Activated T-helper 2 cell treated with anti-CD3 and anti-CD28 coated beads, Interferon-gamma antibody, Interleukin-2, Interleukin-4, amounts not matched to agents 10 μg/mL and 5 μg/mL and 100 μg/mL, durations not matched to agents 14 hours and 24 hours and 36 hours (primary cell): Measurements from ENCODE around the gene IGLL5. TPM values are rescaled to one million over a fixed set of nuclear protein-coding genes. Genes with fewer than 3 reads are reported as not detected.

Experiments used
- DNase-seq: peaks from one replicate; pipeline ENCODE4 v3.0.0; 2021; ENCODE audit warnings: low spot score
- H3K27ac Mint-ChIP-seq: one replicate; pipeline ENCODE4 v1.8.0; 2021; ENCODE audit warnings: mixed read lengths
- H3K27me3 Mint-ChIP-seq: one replicate; pipeline ENCODE4 v1.8.0; 2021; ENCODE audit warnings: low read depth, mixed read lengths
- H3K36me3 Mint-ChIP-seq: one replicate; pipeline ENCODE4 v1.8.0; 2021; ENCODE audit warnings: low read depth, mixed read lengths
- H3K4me1 Mint-ChIP-seq: one replicate; pipeline ENCODE4 v1.8.0; 2021; ENCODE audit warnings: low read depth, mixed read lengths
- H3K4me3 Mint-ChIP-seq: one replicate; pipeline ENCODE4 v1.8.0; 2021; ENCODE audit warnings: low read depth, mild to moderate bottlenecking, moderate library complexity, mixed read lengths
- H3K9me3 Mint-ChIP-seq: one replicate; pipeline ENCODE4 v1.8.0; 2021; ENCODE audit warnings: mixed read lengths
- intact Hi-C: fragments of 100-400 bp; cut with micrococcal nuclease; formaldehyde crosslinking; loops from one replicate; pipeline ENCODE4 v1.15.1; 2023
- total RNA-seq: library from RNA; stranded (reverse); gene quantifications from 2 replicates; pipeline ENCODE4 v1.2.3, GENCODE V29; 2022

The IGLL5 gene
- total RNA-seq, 1 donor from 2014 or later = not detected

GRCh38 chr22:22854466-22854865 is 33.1 kb upstream of the IGLL5 start:
- intact Hi-C loops = no loop called here

GRCh38 chr22:22855085-22855484 is 32.5 kb upstream of the IGLL5 start:
- Mint-ChIP-seq H3K27ac (no peak overlapping the region), H3K4me1 (no peaks in the 10 kb centered on the region), H3K9me3 (no peaks in the 10 kb centered on the region), H3K36me3 (no peaks in the 10 kb centered on the region), H3K4me3 (no peak overlapping the region), H3K27me3 (peaks cover 38% of the 10 kb centered on the region)
- intact Hi-C loops = no loop called here
- no peak for DNase-seq

More at GRCh38 chr22:22854466-22854865, 33.1 kb upstream of the IGLL5 start:
- H3K27ac Mint-ChIP-seq = no peak overlapping the region
- no peaks in the 10 kb centered on the region for H3K4me1 Mint-ChIP-seq
- no peak overlapping the region for H3K4me3 Mint-ChIP-seq
- H3K36me3 Mint-ChIP-seq = no peaks in the 10 kb centered on the region
- no peak for DNase-seq
- no peaks in the 10 kb centered on the region for H3K9me3 Mint-ChIP-seq
- H3K27me3 Mint-ChIP-seq = peaks cover 32% of the 10 kb centered on the region

DNA sequence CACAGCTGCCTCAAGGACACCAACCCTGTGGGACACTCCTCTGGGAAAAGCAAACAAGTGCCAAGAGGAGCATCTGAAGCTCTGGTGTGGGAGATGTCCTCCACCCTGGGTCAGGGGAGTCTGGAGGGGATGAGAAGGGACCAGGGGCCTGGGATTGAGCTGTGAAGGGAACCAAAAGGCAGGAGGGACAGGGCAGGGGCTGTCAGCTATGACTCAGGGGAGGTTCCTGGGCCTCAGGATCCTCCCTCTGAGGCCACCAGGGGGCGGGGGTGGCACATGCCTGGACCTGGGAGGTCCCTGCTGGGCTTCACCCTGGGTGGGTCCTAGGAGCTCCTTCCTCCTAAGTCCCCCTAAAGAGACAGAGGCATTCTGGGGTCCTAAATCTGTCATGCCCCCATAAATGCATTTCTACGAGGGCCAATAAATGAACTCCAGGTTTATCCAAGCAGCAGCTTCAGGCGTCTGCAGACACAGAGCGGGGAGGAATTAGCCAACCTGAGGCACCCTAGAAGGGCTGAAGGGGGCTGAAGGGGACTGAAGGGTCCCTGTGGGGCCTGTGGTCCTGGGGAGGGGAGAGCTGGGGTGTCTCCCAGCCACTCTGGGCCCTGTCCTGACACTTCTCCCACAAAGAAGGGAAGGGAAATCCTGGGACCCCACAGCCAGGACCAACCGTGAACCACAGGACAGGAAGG is 31.9 kb upstream of the IGLL5 start:
- Mint-ChIP-seq H3K36me3 (no peaks in the 10 kb centered on the region), H3K4me3 (no peak overlapping the region), H3K27ac (no peak overlapping the region), H3K4me1 (no peaks in the 10 kb centered on the region), H3K27me3 (peaks cover 44% of the 10 kb centered on the region), H3K9me3 (no peaks in the 10 kb centered on the region)
- no peak for DNase-seq
- intact Hi-C loops = no loop called here

DNA sequence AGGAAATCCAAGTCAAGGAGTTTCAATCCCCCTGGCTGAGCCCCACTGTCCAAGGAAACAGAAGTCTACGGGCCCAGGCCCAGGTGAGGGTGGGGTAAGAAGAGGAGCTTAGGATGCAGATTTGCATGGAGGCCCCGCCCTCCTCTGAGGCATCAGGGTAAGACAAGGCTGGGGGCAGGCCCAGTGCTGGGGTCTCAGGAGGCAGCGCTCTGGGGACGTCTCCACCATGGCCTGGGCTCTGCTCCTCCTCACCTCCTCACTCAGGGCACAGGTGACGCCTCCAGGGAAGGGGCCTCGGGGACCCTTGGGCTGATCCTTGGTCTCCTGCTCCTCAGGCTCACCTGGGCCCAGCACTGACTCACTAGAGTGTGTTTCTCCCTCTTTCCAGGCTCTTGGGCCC is 31.3 kb upstream of the IGLL5 start:
- H3K27me3 Mint-ChIP-seq = peaks cover 48% of the 10 kb centered on the region
- H3K27ac Mint-ChIP-seq = no peak overlapping the region
- no peak overlapping the region for H3K4me3 Mint-ChIP-seq
- no peak for DNase-seq
- intact Hi-C loops = no loop called here
- no peaks in the 10 kb centered on the region for H3K9me3 Mint-ChIP-seq
- no peaks in the 10 kb centered on the region for H3K36me3 Mint-ChIP-seq
- H3K4me1 Mint-ChIP-seq = no peaks in the 10 kb centered on the region

DNA sequence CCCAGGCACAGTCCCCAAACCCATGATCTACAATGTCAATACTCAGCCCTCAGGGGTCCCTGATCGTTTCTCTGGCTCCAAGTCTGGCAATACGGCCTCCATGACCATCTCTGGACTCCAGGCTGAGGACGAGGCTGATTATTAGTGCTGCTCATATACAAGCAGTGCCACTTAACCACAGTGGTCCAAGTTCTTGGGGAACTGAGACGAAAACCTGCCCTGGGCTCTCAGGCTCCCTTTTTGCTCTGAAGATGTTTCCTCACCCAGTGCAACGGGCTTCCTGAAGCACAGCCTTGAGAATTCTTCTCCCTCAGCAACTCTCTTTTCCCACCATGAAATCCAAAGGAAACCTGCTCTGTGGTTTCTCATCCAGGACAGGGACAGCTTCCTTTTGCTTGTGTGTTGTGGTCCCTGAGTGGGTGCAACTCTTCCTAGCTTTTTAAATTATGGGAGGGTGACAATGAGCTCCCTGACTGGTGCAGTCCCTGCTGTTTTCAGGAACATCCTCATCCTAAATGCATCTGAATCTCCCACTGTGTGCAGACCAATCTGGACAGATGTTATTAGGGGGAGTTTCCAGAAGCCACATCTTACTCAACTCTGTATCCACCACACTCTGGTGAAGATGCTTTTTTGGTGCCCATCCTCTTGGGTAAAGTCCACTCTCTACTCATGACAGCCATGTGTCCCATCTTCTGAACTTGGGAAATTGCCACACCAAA is 30.6 kb upstream of the IGLL5 start:
- no peak overlapping the region for H3K27ac Mint-ChIP-seq
- no peak overlapping the region for H3K4me3 Mint-ChIP-seq
- intact Hi-C loops = no loop called here
- no peaks in the 10 kb centered on the region for H3K4me1 Mint-ChIP-seq
- no peaks in the 10 kb centered on the region for H3K36me3 Mint-ChIP-seq
- H3K9me3 Mint-ChIP-seq = no peaks in the 10 kb centered on the region
- DNase-seq = no peak
- peaks cover 54% of the 10 kb centered on the region for H3K27me3 Mint-ChIP-seq

- intact Hi-C loops = no loop called here
- Mint-ChIP-seq H3K4me1 (no peaks in the 10 kb centered on the region), H3K9me3 (no peaks in the 10 kb centered on the region), H3K27me3 (peaks cover 50% of the 10 kb centered on the region), H3K36me3 (no peaks in the 10 kb centered on the region), H3K27ac (no peak overlapping the region), H3K4me3 (no peak overlapping the region)
- no peak for DNase-seq
Observed at GRCh38 chr22:22857607-22858558, 29.7 kb upstream of the IGLL5 start.

GRCh38 chr22:22858559-22858937 is 29.1 kb upstream of the IGLL5 start:
- H3K9me3 Mint-ChIP-seq = no peaks in the 10 kb centered on the region
- H3K27ac Mint-ChIP-seq = no peak overlapping the region
- intact Hi-C loops = no loop called here
- no peaks in the 10 kb centered on the region for H3K4me1 Mint-ChIP-seq
- no peak for DNase-seq
- no peaks in the 10 kb centered on the region for H3K36me3 Mint-ChIP-seq
- H3K4me3 Mint-ChIP-seq = no peak overlapping the region
- H3K27me3 Mint-ChIP-seq = peaks cover 43% of the 10 kb centered on the region

DNA sequence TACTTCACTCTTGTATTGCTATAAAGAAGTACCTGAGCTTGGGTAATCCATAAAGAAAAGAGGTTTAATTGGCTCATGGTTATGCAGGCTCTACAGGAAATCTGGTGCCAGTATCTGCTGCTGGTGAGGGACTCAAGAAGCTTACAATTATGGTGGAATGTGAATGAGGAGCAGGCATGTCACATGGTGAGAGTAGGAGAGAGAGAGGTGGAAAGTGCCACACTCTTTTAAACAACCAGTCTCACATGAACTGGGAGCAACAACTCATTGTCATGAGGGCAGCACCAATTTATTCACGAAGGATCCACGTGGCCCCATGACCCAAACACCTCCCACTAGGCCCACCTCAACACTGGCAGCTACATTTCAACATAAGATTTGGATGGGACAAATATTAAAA is 24.6 kb upstream of the IGLL5 start:
- peaks cover 28% of the 10 kb centered on the region for H3K4me1 Mint-ChIP-seq
- DNase-seq = no peak
- no peak overlapping the region for H3K27ac Mint-ChIP-seq
- no peaks in the 10 kb centered on the region for H3K36me3 Mint-ChIP-seq
- peaks cover 53% of the 10 kb centered on the region for H3K27me3 Mint-ChIP-seq
- intact Hi-C loops = no loop called here
- H3K4me3 Mint-ChIP-seq = no peak overlapping the region
- H3K9me3 Mint-ChIP-seq = no peaks in the 10 kb centered on the region

- DNase-seq = peak; percentile 25
- Mint-ChIP-seq H3K4me3 (no peak overlapping the region), H3K36me3 (no peaks in the 10 kb centered on the region), H3K4me1 (peaks cover 28% of the 10 kb centered on the region), H3K27ac (no peak overlapping the region), H3K27me3 (peaks cover 50% of the 10 kb centered on the region), H3K9me3 (no peaks in the 10 kb centered on the region)
- intact Hi-C loops = loop anchor here (5.0 kb wide), 1 partner anchor 48 kb away; no protein-coding TSS in a partner anchor
Observed at GRCh38 chr22:22865311-22866072, 22.1 kb upstream of the IGLL5 start.

- no peak overlapping the region for H3K4me3 Mint-ChIP-seq
- H3K27ac Mint-ChIP-seq = no peak overlapping the region
- no peak for DNase-seq
Observed at GRCh38 chr22:22866381-22867111, 21.1 kb upstream of the IGLL5 start.

GRCh38 chr22:22867996-22868715 is 19.5 kb upstream of the IGLL5 start:
- no peak for DNase-seq
- intact Hi-C loops = loop anchor here (5.0 kb wide), 1 partner anchor 51 kb away; no protein-coding TSS in a partner anchor
- peaks cover 28% of the 10 kb centered on the region for H3K4me1 Mint-ChIP-seq
- H3K36me3 Mint-ChIP-seq = no peaks in the 10 kb centered on the region
- H3K27ac Mint-ChIP-seq = no peak overlapping the region
- H3K9me3 Mint-ChIP-seq = no peaks in the 10 kb centered on the region
- no peak overlapping the region for H3K4me3 Mint-ChIP-seq
- H3K27me3 Mint-ChIP-seq = peaks cover 46% of the 10 kb centered on the region

More at GRCh38 chr22:22866381-22867111, 21.1 kb upstream of the IGLL5 start:
- no peaks in the 10 kb centered on the region for H3K9me3 Mint-ChIP-seq
- no peaks in the 10 kb centered on the region for H3K36me3 Mint-ChIP-seq
- H3K27me3 Mint-ChIP-seq = peaks cover 47% of the 10 kb centered on the region
- intact Hi-C loops = loop anchor here (5.0 kb wide), 1 partner anchor 49 kb away; no protein-coding TSS in a partner anchor
- H3K4me1 Mint-ChIP-seq = peaks cover 28% of the 10 kb centered on the region
